ENCODE data around the gene SH3RF2.

Gene SH3RF2

DNA sequence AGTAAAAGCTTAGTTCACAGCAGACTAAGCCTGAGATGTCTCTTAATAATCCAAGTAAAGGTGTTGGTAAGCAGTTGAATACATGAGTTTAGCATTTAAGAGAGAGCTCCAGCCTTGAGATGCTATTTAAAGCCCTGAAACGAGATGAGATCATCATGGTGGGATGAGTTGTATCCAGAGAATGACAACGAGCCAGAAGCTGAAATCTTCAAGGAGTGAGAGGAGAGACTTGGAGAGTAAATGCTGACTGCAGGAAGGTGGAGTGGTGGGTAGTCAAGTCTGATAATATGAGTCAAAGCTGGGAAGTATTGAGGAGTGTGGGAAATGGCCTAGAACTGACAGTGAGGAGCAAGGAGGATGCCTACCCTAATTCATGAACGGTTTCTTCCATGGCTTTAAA, 115.3 kb downstream of the SH3RF2 start:
- DNase-seq = no peak

DNA sequence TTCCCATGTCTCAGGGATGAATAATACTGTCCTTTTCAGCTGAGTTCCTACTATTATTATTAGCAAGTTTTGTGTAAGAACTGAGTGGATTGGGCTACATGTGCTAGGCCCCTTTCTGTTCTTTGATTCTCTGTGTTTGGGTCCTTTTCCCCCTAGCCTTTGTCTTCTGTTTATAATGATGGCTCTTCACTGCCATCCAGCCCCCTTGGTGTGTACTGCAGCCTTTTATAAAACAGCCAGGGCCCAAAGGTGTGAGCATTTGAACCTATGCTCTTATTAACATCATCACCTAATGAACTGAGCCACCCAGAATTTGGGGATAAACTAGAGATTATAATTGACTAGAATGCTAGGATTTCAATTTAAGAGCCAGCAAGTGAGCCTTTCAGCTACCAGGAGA, 116.4 kb downstream of the SH3RF2 start:
- DNase-seq = no peak

DNA sequence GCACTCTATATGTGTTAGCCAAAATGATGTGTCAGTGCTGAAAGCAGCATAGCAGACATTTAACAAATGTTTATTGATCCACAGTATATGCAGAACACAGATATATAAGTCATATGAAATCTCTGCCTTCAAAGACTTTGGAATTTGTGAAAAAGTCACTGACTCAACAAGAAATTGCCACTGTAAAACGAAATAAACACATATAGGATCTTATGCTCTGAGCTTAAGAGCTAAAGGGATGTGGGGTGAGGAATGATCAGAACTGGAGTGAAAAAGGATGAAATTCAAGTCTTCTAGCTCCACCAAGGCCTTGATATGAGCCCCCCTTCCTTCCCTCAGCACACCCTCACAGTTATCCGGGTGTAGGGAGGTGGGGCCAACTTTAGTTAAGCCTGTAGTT, 119.1 kb downstream of the SH3RF2 start:
- DNase-seq = no peak

DNA sequence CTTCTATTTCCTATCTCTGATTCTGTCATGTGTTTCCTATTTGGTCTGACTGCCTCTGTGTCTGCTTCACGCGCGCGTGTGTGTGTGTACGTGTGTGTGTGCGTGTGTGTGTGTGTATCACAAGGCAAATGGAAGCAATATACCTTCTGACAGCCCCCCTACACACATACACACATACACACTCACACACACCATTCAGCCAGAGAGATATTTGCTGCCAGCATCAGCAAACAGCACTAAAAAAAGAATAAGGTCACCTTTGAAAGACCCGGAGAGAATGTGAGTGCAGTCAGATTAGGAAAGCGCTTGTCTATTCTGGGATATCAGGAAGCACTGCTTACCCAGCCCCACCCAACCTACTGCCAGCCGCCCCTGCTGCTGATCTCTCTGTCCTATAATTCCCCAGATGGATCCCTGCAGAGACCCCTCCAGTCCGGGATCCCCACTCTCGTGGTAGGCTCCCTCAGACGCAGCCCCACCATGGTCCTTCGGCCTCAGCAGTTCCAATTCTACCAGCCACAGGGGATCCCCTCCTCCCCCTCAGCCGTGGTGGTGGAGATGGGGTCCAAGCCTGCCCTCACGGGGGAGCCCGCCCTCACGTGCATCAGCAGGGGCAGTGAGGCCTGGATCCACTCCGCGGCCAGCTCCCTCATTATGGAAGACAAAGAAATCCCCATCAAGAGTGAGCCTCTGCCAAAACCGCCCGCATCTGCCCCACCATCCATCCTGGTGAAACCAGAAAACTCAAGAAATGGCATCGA, 123.3 kb downstream of the SH3RF2 start:
- DNase-seq = no peak

- DNase-seq = no peak
These were observed 123.8 kb downstream of the SH3RF2 start for GRCh38 chr5:146060221-146060585.

- no peak for DNase-seq
These were observed 130.6 kb downstream of the SH3RF2 start for GRCh38 chr5:146066968-146067367.

DNA sequence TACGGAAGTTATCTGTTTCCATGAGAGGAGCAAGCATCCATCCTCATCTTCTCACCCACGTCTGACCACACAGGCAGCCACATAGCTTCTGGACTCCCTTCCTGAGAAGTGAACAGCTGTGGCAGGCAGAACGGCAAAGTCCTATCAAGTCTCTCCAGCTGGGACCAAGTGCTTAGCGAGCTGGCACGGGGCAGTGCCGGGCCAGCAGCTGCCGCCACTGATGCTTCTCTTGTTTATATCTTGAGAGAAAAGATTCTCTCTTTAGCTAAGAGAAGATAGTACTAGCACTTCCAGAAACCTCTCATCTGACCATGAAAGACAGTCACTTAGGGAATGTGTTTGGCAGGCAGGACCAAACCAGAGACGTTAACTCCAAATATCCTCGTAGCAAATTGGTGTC, 131.8 kb downstream of the SH3RF2 start:
- DNase-seq = no peak

GRCh38 chr5:146068977-146069779, 132.8 kb downstream of the SH3RF2 start:
- DNase-seq = no peak

DNA sequence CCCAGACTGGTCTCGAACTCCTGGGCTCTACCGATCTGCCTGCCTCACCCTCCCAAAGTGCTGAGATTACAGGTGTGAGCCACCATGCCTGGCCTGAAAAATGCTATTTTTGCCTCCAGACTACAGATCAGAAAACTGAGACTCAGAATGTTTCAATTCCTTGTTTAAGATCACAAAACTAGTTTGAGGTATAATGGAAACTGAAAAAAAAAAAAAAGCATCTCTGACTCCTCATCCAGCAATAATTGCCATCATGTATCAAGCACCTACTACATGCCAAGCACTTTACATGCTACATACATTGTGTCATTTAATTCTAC, 133.4 kb downstream of the SH3RF2 start:
- DNase-seq = no peak

DNA sequence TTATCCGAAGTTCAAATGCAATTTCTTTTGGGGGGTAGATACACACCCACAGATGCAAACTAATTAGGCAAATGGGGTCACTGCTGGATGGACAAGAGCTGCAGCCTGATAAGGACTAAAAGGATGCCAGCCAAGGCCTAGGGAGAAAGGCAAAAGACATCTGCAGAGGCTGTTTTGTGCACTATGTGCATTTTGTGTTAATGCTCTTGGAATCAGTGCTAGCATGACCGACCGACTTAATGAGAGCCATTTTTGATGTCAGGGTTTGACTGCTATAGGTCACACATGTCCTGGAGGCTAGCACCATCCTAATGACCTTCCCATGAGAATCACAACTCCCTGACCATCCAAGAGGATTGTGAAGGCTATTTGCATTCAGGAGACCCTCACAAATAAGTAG, 134.4 kb downstream of the SH3RF2 start:
- DNase-seq = no peak

GRCh38 chr5:146071171-146071570, 134.8 kb downstream of the SH3RF2 start:
- no peak for DNase-seq

DNA sequence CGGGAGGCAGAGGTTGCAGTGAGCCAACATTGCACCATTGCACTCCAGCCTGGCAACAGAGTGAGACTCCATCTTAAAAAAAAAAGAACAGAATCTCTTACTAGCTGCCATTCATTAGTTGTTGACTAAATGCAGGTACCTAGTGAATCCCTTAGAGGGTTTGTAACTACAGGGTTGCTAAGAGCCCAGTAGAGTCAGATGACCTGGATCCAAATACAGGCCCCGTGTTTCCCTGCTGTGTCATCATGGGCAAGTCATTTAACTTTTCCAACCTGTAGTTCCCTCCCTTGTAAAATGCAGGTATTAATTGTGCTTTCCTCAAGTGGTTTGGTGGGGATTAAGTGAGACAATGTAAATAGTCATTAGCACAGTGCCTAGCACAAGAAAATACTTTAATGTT, 136.2 kb downstream of the SH3RF2 start:
- no peak for DNase-seq

DNA sequence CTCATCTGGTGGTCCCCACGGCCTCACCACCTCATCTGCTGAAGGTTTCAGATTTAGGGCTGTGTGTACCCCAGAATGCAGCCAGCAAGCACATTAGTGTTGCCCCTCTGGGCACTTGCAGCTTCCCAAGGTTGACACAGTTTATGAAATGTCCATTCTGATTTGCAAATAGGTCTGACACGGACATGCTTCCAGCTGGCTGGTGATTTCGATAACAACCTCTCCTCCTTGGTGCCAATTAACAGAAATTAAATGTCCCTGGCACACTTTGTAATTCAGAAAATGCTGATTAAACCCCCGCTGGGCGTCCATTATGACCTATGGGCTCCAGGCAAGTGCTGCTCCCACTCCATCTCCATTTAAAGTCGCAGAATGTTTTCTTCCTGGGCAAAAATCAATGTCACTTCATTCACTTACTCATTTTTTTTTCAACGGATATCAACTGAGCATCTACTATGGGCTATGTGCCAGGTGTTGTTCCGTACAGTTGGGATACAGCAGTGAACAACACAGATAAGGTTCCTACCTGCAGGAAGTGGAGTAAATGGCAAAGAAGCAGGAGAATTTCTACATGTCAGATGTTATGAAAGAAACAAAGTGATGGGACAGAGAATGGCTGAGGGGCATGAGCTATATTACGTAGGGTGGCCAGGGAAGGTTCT, 137.0 kb downstream of the SH3RF2 start:
- DNase-seq = no peak

DNA sequence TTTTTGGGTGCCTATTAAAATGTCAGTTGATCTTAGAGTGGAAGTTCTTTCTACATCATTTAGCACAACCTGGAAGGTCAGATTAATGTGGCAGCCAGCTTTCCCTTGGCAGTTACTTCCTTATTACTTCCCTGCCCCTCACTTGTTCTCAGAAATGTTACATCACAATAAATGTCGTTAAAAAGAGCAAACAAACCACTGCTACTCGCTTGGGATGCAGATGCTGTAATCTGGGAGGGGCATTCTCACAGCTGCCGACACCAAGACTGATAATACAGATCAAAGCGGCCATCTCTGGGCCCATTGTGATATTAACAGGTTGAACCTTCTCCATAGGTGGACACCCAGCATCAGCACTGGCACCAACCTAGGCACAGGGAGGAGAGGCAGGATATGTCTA, 139.7 kb downstream of the SH3RF2 start:
- no peak for DNase-seq

- DNase-seq = no peak
These were observed 140.1 kb downstream of the SH3RF2 start for GRCh38 chr5:146076455-146076854.

- DNase-seq = no peak
These were observed 142.2 kb downstream of the SH3RF2 start for GRCh38 chr5:146078566-146078965.

DNA sequence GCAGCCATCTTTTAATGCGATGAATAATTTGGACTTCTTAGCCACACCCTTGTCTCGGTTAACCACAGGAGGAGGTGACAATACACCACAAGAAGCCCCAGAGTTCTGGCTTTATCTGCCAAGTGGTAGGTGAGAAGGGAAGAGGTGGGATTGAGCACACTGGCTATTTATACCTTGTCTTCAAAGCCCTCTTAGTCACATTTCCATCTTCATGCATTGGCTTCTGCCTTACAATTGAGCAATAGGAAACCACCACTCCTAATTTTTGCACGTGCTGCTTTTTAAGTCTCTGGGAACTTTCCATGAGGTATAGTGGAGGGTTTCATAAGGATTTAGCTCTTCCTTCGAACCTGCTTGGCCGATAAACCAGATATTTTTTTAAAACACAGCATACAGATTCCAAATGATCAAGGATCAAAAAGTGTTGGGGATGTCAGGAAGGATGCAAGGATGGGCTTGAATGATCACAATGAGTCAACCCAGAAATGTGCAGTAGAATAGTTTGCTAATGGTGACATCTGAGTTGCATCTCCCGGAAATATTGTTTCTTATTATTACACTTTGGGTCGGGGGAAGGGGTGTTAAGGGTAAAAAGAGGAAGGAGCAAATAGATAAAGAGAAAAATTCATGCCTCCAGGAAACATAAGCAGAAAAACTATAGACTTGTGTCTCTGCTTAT, 143.5 kb downstream of the SH3RF2 start:
- DNase-seq = no peak

DNA sequence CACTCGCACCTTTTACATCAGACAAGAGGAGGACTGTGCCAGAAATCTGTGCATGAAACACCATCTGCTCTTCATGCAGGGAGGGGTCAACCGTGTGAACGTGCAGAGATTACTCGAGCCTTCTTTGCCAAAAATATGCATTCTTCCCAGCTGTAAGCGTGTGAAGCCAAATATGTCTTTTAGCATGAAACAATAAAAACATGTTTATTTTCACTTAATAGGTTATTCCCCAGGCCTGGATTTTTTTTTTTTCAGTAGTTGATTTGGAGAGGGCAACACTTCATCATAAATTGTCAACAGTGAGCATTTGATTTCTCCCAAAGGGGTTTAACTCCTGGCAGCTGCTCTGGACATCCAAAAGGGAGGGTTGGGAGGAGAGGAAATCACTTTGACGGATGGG, 145.2 kb downstream of the SH3RF2 start:
- DNase-seq = no peak

GRCh38 chr5:146082798-146083197, 146.4 kb downstream of the SH3RF2 start:
- DNase-seq = no peak

DNA sequence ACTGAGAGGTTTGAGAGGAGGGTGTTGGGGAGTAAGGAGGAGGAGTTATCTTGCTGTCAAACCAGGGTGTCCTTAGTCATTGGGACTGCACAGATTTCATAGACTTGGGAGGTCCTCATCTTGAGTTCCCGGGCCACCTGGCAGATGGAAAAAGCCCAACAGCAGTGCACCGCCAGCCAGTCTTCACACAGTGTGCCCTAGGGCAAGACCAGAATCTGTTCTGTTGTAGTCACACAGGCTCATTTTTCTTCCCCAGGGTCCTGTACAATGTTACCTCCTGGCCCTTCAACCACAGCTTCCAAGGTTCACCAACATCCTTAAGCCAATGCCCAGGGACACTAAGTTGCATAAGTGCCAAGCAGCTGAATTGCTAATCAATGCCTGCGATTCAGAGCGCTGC, 148.0 kb downstream of the SH3RF2 start:
- no peak for DNase-seq

GRCh38 chr5:146088098-146088497, 151.7 kb downstream of the SH3RF2 start:
- no peak for DNase-seq

DNA sequence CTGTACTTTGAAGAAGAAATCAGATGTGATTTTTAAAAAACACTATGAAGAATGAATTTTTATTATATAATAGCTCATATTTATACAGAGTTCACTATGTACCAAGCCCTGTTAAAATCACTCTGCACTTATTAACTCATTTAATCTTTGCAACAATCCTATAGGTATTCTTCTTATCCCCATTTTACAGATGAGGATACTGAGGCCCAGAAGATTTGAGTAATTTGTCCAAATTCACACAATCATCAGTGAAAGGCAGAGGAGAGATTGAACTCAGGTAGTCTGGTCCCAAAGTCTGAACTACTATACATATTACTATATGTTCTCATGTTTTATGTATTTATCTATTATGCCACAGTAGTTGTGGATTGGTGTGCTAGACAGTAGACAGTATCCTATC, 152.9 kb downstream of the SH3RF2 start:
- DNase-seq = no peak

- DNase-seq = no peak
These were observed 155.5 kb downstream of the SH3RF2 start for GRCh38 chr5:146091881-146092280.

GRCh38 chr5:146098047-146098446, 161.7 kb downstream of the SH3RF2 start:
- DNase-seq = no peak

All from activated naive CD4-positive, alpha-beta T cell treated with anti-CD3 and anti-CD28 coated beads, Interleukin-2, amount 50 U/mL, for 16 hours (primary cell).